Thymus (tissue), 11 donors: ENCODE results near the gene PCBP3. TPM values are rescaled to one million over a fixed set of nuclear protein-coding genes. Genes with fewer than 3 reads are reported as not detected.

Experiments
- DNase-seq, 9 donors: peaks; one replicate each; pipeline ENCODE4 v3.0.0-alpha.2; 2013; ENCODE audit warnings: low spot score in 9 of 9, low read depth in 6 of 9, missing footprints in 1 of 9
- H3K27ac ChIP-seq, 2 donors: one replicate each; pipeline ENCODE4 v1.5.1; 2013; ENCODE audit warnings: control low read depth in 1 of 2, low read depth in 1 of 2, low read length in 1 of 2, mild to moderate bottlenecking in 1 of 2, moderate library complexity in 1 of 2
- H3K27me3 ChIP-seq, 2 donors: one replicate each; pipeline ENCODE4 v1.5.1; 2013; ENCODE audit warnings: low read length in 1 of 2; ENCODE audit not compliant: control insufficient read depth in 2 of 2, insufficient read depth in 1 of 2
- H3K36me3 ChIP-seq, 2 donors: one replicate each; pipeline ENCODE4 v1.5.1; 2013; ENCODE audit warnings: low read length in 1 of 2, mild to moderate bottlenecking in 1 of 2, moderate library complexity in 1 of 2; ENCODE audit not compliant: control insufficient read depth in 2 of 2, insufficient read depth in 2 of 2
- H3K4me1 ChIP-seq, 2 donors: one replicate each; pipeline ENCODE4 v1.5.1; 2013; ENCODE audit warnings: low read length in 2 of 2; ENCODE audit not compliant: control insufficient read depth in 2 of 2, insufficient read depth in 2 of 2
- H3K4me3 ChIP-seq, 2 donors: one replicate each; pipeline ENCODE4 v1.5.1; 2013; ENCODE audit warnings: low read length in 2 of 2, control low read depth in 1 of 2, mild to moderate bottlenecking in 1 of 2
- H3K9me3 ChIP-seq, 2 donors: one replicate each; pipeline ENCODE4 v1.5.1; 2013; ENCODE audit warnings: low read length in 1 of 2, mild to moderate bottlenecking in 1 of 2; ENCODE audit not compliant: control insufficient read depth in 2 of 2, insufficient read depth in 1 of 2
- WGBS: extraction: QIAGEN DNeasy Blood & Tissue Kit; methylation state at CpG from one replicate; pipeline ENCODE4 v1.1.7; 2013; 5-methylcytosine and 5-hydroxymethylcytosine counted together
- polyA plus RNA-seq: library from polyadenylated mRNA; stranded (reverse); fragments of 200-250 nt; gene quantifications from one replicate; pipeline ENCODE4 v1.2.3, GENCODE V29; 2013
- total RNA-seq: library from RNA; stranded (reverse); fragments of 120-200 nt; gene quantifications from one replicate; pipeline ENCODE4 v1.2.4, GENCODE V29; 2013
- donor health status: healthy.

The PCBP3 gene
- total and polyA plus RNA-seq, 2 donors: 12.8 to 44.9 TPM

DNA sequence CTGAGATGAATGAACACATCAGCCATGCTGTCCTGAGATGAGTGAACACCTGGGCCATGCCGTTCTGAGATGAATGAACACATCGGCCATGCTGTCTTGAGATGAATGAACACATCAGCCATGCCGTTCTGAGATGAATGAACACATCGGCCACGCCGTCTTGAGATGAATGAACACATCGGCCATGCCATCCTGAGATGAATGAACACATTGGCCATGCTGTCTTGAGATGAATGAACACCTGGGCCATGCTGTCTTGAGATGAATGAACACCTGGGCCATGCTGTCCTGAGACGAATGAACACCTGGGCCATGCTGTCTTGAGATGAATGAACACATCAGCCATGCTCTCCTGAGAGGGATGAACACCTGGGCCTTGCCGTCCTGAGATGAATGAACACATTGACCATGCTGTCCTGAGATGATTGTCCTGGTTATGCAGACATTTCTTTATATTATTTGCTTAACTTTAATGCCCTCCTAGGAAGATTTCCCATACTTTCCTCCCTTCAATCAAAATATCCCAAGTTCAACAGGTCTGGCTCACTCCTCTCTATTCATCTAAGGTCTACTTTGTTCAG lies 289.5 kb downstream of the PCBP3 start:
- Histone ChIP-seq H3K27ac (no peak overlapping the region), H3K36me3 (peaks cover 2 to 27% of the 10 kb centered on the region in 2 donors), H3K9me3 (peaks cover 16 to 42% of the 10 kb centered on the region in 2 donors), H3K4me1 (peaks cover 0 to 4% of the 10 kb centered on the region in 2 donors), H3K27me3 (no peaks in the 10 kb centered on the region), H3K4me3 (no peak overlapping the region)
- no peak for DNase-seq
- 77% methylated on average over 9 of the region's 9 CpGs for WGBS

DNA sequence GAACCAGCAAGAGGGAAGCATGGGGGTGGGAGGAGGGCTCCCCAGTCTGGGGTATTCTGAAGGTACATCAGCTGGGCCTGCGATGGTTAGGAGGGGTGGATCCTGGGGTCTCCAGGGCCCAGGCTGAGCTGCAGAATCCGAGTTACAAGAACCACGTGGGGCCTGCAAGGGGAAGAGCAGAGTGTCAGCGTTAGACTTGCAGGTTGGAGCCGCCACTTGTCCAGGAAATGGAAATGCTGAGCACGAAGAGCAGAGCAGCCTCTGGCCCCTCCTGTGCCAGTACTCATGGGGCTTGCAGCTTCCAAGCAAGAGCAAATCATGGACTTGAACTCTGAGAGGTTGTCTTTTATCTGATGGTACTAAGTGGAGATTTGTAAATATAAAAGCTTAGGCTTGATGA lies 290.6 kb downstream of the PCBP3 start:
- Histone ChIP-seq H3K4me3 (no peak overlapping the region), H3K4me1 (peaks cover 0 to 4% of the 10 kb centered on the region in 2 donors), H3K27ac (no peak overlapping the region), H3K27me3 (no peaks in the 10 kb centered on the region), H3K9me3 (peaks cover 16 to 40% of the 10 kb centered on the region in 2 donors), H3K36me3 (peaks cover 2 to 27% of the 10 kb centered on the region in 2 donors)
- WGBS: 89% methylated on average over 6 of the region's 6 CpGs
- DNase-seq: no peak

DNA sequence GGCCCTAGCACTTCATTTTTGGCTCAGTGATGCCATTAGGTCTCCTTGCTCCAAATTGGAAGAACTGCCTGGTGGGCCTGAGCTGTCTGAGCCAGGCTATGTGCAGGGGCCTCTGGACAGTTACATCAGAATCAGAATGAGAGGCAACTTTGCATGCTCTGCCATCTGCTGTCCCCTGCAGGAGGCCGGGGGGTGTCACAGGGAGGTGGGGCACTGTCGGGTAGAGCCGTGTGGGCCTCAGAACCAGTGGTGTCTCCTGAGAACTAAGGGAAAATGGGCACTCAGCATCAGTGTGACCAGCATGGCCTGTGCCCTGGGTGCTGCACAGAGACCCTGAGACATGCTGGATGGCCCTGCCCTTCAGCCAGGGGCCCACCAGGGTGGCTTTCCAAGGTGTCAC lies 291.0 kb downstream of the PCBP3 start:
- Histone ChIP-seq H3K27ac (no peak overlapping the region), H3K27me3 (no peaks in the 10 kb centered on the region), H3K4me3 (no peak overlapping the region), H3K36me3 (peaks cover 2 to 27% of the 10 kb centered on the region in 2 donors), H3K9me3 (peaks cover 16 to 40% of the 10 kb centered on the region in 2 donors), H3K4me1 (peaks cover 0 to 4% of the 10 kb centered on the region in 2 donors)
- no peak for DNase-seq
- 90% methylated on average over 3 of the region's 3 CpGs for WGBS

DNA sequence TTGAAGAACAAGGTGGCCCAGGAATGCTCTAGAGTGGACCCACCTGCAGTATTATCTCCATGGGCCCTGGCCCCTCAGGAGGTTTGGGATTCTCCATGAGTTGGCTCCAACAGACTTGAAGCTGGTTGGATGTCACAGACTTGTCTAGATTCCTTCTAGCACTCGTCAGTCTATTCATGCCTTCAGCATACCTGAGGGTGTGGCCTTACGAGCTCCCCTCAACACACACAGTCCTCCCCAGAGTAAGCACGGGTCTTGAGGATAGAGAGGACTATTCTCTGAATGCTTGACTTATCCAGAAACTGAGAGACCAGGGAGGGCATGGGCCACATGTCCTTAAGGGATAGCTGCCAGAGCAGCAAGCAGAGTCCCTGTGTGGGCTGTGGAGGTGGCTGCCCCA lies 292.1 kb downstream of the PCBP3 start:
- DNase-seq: peak in 1 of 9 donors; percentile 31
- WGBS: 94% methylated on average over 3 of the region's 3 CpGs
- Histone ChIP-seq H3K36me3 (peaks cover 2 to 30% of the 10 kb centered on the region in 2 donors), H3K4me3 (no peak overlapping the region), H3K27ac (no peak overlapping the region), H3K9me3 (peaks cover 16 to 36% of the 10 kb centered on the region in 2 donors), H3K4me1 (peaks cover 0 to 4% of the 10 kb centered on the region in 2 donors), H3K27me3 (no peaks in the 10 kb centered on the region)

DNA sequence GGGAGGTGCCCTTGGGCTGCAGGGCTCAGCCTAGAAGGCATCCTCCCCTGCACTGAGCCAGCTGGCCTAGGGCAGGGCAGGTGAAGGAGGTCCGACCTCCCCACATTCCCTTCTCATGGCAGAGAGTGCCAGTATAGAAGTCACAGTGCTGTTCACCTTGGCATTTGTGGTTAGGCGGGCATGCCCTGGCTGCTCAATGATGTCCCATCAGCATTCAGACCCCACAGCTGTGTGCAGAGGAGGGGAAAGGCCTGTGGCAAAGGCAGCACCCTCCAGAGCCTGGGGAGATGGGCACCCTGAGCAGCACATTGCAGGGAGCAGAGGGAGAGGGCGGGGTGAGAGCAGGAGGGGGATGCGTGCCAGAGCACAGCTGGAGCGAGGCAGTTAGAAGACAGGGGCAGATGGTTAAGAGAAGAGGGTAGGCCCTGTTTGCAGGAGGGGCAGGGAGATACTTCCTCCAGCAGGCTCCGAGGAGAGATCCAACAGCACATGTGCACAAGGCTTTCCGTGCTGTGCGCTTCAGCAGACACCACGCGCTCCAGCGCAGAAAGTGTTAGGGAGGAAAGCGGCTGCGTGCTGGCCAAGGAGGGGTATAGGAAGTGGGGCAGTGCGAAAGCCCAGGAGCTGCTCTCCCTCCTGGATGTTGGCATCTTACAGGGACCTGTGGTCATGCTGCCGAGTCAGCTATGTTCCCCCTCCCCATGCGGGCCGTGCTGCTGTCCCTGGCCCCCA lies 294.4 kb downstream of the PCBP3 start:
- H3K27me3 ChIP-seq: no peaks in the 10 kb centered on the region
- WGBS: 51% methylated on average over 17 of the region's 17 CpGs
- no peak for DNase-seq
- H3K4me3 ChIP-seq: no peak overlapping the region
- peaks cover 2 to 25% of the 10 kb centered on the region in 2 donors for H3K36me3 ChIP-seq
- peaks cover 14 to 30% of the 10 kb centered on the region in 2 donors for H3K9me3 ChIP-seq
- no peak overlapping the region for H3K27ac ChIP-seq
- peaks cover 0 to 4% of the 10 kb centered on the region in 2 donors for H3K4me1 ChIP-seq

DNA sequence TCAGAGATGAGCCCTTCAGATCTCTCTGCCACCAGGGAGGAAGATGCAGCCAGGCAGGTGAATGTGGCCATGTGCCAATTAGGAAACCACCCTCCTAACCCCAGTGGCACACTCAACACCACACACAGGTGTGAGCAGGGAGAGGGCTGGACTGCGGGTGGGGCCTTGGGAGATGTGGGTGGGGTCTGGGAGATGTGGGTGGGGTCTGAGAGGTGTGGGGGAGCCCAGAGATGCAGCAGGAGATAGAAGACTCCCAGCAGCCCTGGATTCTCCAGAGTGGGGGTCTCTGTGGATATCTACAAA lies 294.9 kb downstream of the PCBP3 start:
- H3K4me1 ChIP-seq: peaks cover 0 to 4% of the 10 kb centered on the region in 2 donors
- H3K4me3 ChIP-seq: no peak overlapping the region
- H3K27me3 ChIP-seq: no peaks in the 10 kb centered on the region
- 74% methylated on average over 1 of the region's 1 CpG for WGBS
- peaks cover 2 to 25% of the 10 kb centered on the region in 2 donors for H3K36me3 ChIP-seq
- H3K27ac ChIP-seq: no peak overlapping the region
- DNase-seq: no peak
- H3K9me3 ChIP-seq: peaks cover 14 to 30% of the 10 kb centered on the region in 2 donors

DNA sequence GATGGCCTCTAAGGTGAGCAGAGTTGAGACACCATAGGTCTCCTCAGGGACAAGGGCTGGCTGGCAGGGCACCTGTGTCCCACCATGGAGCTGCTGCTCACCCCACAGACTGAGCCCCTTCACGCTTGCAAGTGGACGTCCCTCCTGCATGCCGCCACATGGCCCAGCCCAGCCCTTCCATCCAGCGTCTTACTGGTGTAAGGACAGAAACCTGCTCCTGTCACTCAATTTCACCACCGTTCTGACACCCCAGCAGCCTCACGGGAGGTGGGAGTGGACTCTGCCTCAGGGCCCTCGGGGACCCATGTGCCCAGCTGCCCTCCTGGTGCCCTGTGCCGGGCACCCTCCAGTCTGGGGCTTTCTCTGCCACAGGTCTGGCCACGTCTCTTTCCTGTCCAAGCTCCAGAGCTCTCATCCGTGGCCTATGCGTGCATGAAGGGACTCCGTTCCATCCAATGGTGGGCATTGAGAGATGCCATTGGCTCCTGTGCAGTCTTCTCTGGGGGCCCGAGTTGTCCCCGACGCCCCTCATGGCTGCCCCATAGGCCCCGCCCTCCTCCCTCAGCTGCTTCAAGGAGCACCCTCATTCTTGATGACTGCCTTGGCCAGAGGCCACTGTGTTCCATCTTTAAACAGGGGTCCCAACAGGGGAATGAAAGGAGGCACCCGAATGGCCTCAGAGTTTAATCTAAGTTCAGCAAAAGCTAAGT lies 295.4 kb downstream of the PCBP3 start:
- DNase-seq: no peak
- 96% methylated on average over 17 of the region's 17 CpGs for WGBS
- Histone ChIP-seq H3K4me1 (peaks cover 0 to 4% of the 10 kb centered on the region in 2 donors), H3K9me3 (peaks cover 14 to 25% of the 10 kb centered on the region in 2 donors), H3K27me3 (no peaks in the 10 kb centered on the region), H3K4me3 (no peak overlapping the region), H3K36me3 (peaks cover 0 to 25% of the 10 kb centered on the region in 2 donors), H3K27ac (no peak overlapping the region)

DNA sequence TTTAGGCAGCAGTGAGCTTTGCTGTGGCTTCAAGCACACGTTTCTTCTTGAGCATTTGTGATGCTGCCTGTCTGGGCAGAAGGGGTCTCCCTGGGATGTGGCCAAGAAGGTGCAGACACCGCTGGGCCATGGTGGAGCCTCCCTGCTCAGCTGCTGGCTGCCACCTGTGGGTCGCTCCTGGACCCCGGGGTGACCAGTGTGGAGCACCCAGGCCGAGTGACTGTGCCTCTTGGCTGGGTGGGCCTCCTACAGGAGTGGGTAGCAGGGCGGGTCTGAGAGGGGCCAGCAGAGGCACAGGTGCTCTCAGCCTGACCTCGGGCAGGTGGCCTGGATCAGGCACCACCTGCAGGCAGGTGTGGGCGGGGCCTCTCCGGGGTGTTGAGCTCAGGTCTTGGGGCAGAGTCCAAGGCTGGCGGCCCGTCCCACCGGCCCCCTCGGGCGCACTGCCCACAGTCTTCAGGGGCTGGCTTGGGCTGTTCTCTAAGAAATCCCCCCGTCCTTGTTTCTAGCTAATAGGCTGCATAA lies 296.1 kb downstream of the PCBP3 start:
- Histone ChIP-seq H3K36me3 (peaks cover 0 to 24% of the 10 kb centered on the region in 2 donors), H3K27ac (no peak overlapping the region), H3K9me3 (peaks cover 14 to 19% of the 10 kb centered on the region in 2 donors), H3K4me3 (no peak overlapping the region), H3K27me3 (no peaks in the 10 kb centered on the region), H3K4me1 (peaks cover 0 to 4% of the 10 kb centered on the region in 2 donors)
- WGBS: 91% methylated on average over 15 of the region's 15 CpGs
- DNase-seq: no peak

DNA sequence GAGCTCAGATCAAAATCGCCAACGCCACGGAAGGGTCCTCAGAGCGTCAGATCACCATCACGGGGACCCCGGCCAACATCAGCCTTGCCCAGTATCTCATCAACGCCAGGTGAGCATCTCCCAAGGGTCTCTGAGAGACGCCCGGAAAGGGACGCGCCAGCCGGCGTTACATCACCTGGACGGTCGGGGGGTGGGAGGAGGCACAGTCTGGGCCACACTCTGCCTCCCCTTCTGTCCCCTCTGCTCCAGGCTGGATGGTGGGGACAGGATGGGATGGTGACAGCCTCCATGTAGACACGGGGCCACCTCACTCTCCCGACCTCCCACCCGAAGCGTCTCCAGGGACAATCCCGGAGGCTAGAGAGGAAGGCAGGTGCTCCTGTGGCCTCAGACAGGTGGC lies 296.6 kb downstream of the PCBP3 start:
- no peak overlapping the region for H3K4me3 ChIP-seq
- no peak for DNase-seq
- H3K27me3 ChIP-seq: no peaks in the 10 kb centered on the region
- peaks cover 0 to 4% of the 10 kb centered on the region in 2 donors for H3K4me1 ChIP-seq
- H3K36me3 ChIP-seq: peaks cover 0 to 19% of the 10 kb centered on the region in 2 donors
- WGBS: 99% methylated on average over 20 of the region's 20 CpGs
- H3K9me3 ChIP-seq: peaks cover 9 to 14% of the 10 kb centered on the region in 2 donors
- H3K27ac ChIP-seq: no peak overlapping the region
